Stomach (tissue), 9 donors: ENCODE data around the gene NSUN2. TPM values are rescaled to one million over a fixed set of nuclear protein-coding genes. Genes with fewer than 3 reads are reported as not detected.

Source experiments
- DNase-seq, 2 donors: peaks; one replicate each; pipeline versions ENCODE4 v3.0.0 to v3.0.0-alpha.2; 2013 to 2019
- H3K27ac ChIP-seq, 5 donors: fragments of 200-600 bp in 4 of 5; sonication (generic) in 4 of 5; one replicate each; pipeline ENCODE4 v1.5.1; 2013 to 2019; ENCODE audit warnings: mild to moderate bottlenecking in 1 of 5, moderate library complexity in 1 of 5
- H3K27me3 ChIP-seq, 3 donors: fragments of 200-600 bp; sonication (generic); one replicate each; pipeline ENCODE4 v1.5.1; 2017 to 2019; ENCODE audit warnings: mixed run types in 1 of 3
- H3K36me3 ChIP-seq, 4 donors: fragments of 200-600 bp; sonication (generic); 1 replicate in 3 of 4; 2 replicates in 1 of 4; pipeline ENCODE4 v1.5.1; 2016 to 2019
- H3K4me1 ChIP-seq, 4 donors: fragments of 200-600 bp; sonication (generic); one replicate each; pipeline ENCODE4 v1.5.1; 2016 to 2019
- H3K4me3 ChIP-seq, 4 donors: fragments of 200-600 bp; sonication (generic) in 3 of 4; one replicate each; pipeline ENCODE4 v1.5.1; 2016 to 2019; ENCODE audit warnings: mild to moderate bottlenecking in 1 of 4
- H3K9me3 ChIP-seq, 4 donors: fragments of 200-600 bp; sonication (generic); one replicate each; pipeline ENCODE4 v1.5.1; 2016 to 2019
- EP300 ChIP-seq: sonication (generic); formaldehyde crosslinking; IDR thresholded peaks from one replicate; pipeline ENCODE4 v1.6.1; 2017; ENCODE audit warnings: antibody characterized with exemption
- POLR2A ChIP-seq, 4 donors: fragments of 450-650 bp; IDR thresholded peaks; one replicate each; pipeline ENCODE4 v1.6.1; 2016; ENCODE audit warnings: antibody characterized with exemption in 4 of 4, control low read depth in 2 of 4, mild to moderate bottlenecking in 1 of 4, moderate library complexity in 1 of 4
- POLR2AphosphoS5 ChIP-seq, 3 donors: sonication (generic); formaldehyde crosslinking; IDR thresholded peaks; one replicate each; pipeline ENCODE4 v1.6.1; 2016; ENCODE audit warnings: antibody characterized with exemption in 3 of 3
- WGBS, 5 donors: extraction: QIAGEN DNeasy Blood & Tissue Kit in 3 of 5; methylation state at CpG; one replicate each; pipeline versions ENCODE4 v1.1.5 to v1.1.7; 2013 to 2018; 5-methylcytosine and 5-hydroxymethylcytosine counted together
- intact Hi-C: fragments of 100-400 bp; cut with DNase I; formaldehyde crosslinking; loops from one replicate; pipeline ENCODE4 v1.15.1; 2023; ENCODE audit warnings: low total_unique reads
- polyA plus RNA-seq, 3 donors: library from polyadenylated mRNA; stranded (reverse); fragments of 200-250 nt; gene quantifications; one replicate each; pipeline ENCODE4 v1.2.3, GENCODE V29; 2013
- total RNA-seq, 5 donors: library from RNA; depleted of rRNA; stranded (reverse); fragments of >200 nt; gene quantifications; one replicate each; pipeline versions ENCODE4 v1.1.0 to v1.2.3, GENCODE V29; 2014 to 2016
- TF ChIP-seq, protein P1 (sequence below), 7 experiments: fragments of 450-650 bp in 4 of 7; fragments of 200-600 bp in 3 of 7; sonication (generic) in 3 of 7; IDR thresholded peaks; one replicate each; pipeline ENCODE4 v1.5.1; 2016 to 2019; ENCODE audit warnings: antibody characterized with exemption in 7 of 7, control low read depth in 2 of 7, mild to moderate bottlenecking in 1 of 7
- donor health status: healthy with polysubstance abuse.
- donor health status: Bipolar disorder and iron deficiency.
- donor health status: healthy.

NSUN2 gene
- total and polyA plus RNA-seq, 8 donors = 23.1 to 249 (median 40.3) TPM

DNA sequence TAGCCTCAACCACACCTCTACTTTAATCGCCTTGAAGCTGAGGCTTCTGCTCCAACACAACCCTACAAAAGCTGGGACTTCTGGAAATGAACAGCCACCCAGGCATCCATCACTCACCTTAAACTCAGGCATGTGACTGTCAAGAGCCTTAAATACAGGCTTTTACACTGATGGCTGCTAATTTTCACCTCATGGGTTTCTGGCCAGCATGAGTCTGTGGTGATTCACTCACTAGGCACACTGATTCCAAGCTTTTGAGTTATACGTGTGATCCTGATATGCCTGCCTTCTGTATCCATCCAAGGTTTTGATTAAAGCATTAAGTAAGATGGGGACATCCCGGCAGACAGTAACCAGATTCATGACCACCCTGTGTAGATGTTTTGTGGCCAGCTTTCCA lies 8.9 kb downstream of the NSUN2 start:
- Histone ChIP-seq H3K9me3 (peaks cover 0 to 9% (median 0%) of the 10 kb centered on the region in 4 donors), H3K27ac (no peak overlapping the region), H3K36me3 (peaks cover 28 to 95% (median 93%) of the 10 kb centered on the region in 4 donors), H3K4me3 (no peak overlapping the region), H3K27me3 (no peaks in the 10 kb centered on the region), H3K4me1 (no peaks in the 10 kb centered on the region)
- intact Hi-C loops = loop anchor here (10.0 kb wide), 1 partner anchor 1241 kb away; the partner anchor contains the start of genes FASTKD3 and MTRR
- WGBS, 5 donors = 85 to 100% (median 95%) methylated on average over 3 of the region's 3 CpGs
- no peak for DNase-seq
- TF ChIP-seq EP300 (no peak), POLR2A (IDR thresholded peaks at IDR 0.05) (no peak), POLR2AphosphoS5 (IDR thresholded peaks at IDR 0.05) (no peak)
- TF ChIP-seq, protein P1, sequence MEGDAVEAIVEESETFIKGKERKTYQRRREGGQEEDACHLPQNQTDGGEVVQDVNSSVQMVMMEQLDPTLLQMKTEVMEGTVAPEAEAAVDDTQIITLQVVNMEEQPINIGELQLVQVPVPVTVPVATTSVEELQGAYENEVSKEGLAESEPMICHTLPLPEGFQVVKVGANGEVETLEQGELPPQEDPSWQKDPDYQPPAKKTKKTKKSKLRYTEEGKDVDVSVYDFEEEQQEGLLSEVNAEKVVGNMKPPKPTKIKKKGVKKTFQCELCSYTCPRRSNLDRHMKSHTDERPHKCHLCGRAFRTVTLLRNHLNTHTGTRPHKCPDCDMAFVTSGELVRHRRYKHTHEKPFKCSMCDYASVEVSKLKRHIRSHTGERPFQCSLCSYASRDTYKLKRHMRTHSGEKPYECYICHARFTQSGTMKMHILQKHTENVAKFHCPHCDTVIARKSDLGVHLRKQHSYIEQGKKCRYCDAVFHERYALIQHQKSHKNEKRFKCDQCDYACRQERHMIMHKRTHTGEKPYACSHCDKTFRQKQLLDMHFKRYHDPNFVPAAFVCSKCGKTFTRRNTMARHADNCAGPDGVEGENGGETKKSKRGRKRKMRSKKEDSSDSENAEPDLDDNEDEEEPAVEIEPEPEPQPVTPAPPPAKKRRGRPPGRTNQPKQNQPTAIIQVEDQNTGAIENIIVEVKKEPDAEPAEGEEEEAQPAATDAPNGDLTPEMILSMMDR (IDR thresholded peaks at IDR 0.05) = no peak

DNA sequence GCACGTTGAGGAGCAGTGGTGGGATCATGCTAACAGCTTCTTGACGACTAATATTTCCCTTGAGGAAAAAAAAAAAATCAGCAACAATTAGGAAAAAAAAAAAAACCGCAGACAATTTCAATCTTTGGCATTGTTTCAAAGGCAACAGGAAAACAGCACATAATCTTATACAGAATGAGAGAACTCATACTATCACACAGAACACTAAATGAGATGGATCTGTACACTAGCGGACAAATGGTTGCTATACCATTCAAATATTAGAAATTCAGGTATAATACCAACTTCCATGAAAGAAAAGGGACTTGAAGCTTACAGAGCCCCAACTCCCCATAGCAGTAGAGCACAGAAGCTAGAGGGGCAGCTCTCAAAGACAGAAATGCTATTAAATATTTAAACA lies 9.6 kb downstream of the NSUN2 start:
- Histone ChIP-seq H3K4me3 (no peak overlapping the region), H3K9me3 (peaks cover 0 to 9% (median 0%) of the 10 kb centered on the region in 4 donors), H3K36me3 (peaks cover 33 to 94% (median 93%) of the 10 kb centered on the region in 4 donors), H3K27me3 (no peaks in the 10 kb centered on the region), H3K27ac (no peak overlapping the region), H3K4me1 (no peaks in the 10 kb centered on the region)
- no peak for DNase-seq
- intact Hi-C loops = loop anchor here (10.0 kb wide), 1 partner anchor 1242 kb away; the partner anchor contains the start of genes FASTKD3 and MTRR
- 79 to 96% (median 94%) methylated on average over 4 of the region's 4 CpGs for WGBS, 5 donors
- TF ChIP-seq POLR2A (IDR thresholded peaks at IDR 0.05) (no peak), EP300 (no peak), POLR2AphosphoS5 (IDR thresholded peaks at IDR 0.05) (no peak)
- TF ChIP-seq, protein P1 (IDR thresholded peaks at IDR 0.05) = no peak

DNA sequence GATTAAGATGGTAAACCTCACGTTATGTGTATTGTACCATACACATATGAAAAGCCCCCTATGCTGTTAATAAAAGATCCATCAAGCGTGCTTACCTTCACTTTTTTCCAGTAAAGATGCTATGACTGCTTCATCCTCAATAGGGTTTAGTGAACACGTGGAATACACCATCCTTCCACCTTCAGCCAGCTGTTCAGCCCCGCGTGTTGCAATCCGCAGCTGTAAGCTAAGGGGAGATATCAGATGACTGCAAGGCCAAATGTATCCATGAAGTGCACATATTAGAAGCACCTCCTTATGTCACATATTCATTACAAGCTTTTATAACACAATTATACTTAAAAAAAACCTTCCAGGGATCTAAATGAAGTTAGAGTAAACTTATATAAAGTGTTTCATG lies 16.2 kb downstream of the NSUN2 start:
- intact Hi-C loops = no loop called here
- TF ChIP-seq EP300 = no peak
- no peak for TF ChIP-seq POLR2A (IDR thresholded peaks at IDR 0.05)
- H3K36me3 ChIP-seq = peaks cover 69 to 100% (median 98%) of the 10 kb centered on the region in 4 donors
- no peaks in the 10 kb centered on the region for H3K9me3 ChIP-seq
- no peak for DNase-seq
- H3K4me1 ChIP-seq = no peaks in the 10 kb centered on the region
- no peak overlapping the region for H3K27ac ChIP-seq
- WGBS, 5 donors = 78 to 90% (median 89%) methylated on average over 6 of the region's 6 CpGs
- H3K27me3 ChIP-seq = no peaks in the 10 kb centered on the region
- H3K4me3 ChIP-seq = no peak overlapping the region

DNA sequence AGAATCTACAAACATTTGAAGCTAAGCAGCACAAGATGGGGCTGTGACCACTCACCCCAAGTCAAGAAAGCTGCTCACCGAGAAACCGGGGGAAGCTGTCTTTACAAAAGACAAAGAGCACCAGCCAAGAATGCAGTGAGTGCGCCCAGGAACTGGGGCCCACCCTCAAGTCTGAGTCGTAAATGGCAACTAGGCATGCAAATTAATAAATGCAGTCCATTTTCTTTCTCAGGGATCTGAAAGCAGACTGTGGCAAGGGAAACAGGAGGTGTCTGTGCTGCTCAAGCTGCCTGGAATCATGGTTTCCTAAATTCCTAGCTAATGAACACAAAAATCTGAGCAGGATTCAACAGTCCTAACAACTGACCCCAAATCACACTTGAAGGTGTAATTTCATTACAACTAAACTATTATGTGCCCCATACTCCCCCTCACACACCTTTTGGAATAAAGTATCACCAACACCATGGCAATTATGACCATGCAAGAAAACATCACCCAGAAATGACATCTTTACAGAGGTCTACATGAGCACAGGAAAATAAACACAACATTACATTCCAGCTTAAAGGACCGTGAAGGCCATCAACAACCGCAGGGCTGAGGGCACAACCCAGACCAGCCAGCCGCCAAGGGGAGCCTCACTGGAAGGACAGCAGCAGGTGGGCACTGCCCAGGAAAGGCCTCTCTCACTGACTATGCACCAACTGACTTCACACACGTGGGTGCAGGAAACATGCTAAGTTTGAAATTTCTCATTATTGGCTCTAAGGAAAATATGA lies 17.6 kb downstream of the NSUN2 start:
- peaks cover 79 to 100% (median 98%) of the 10 kb centered on the region in 4 donors for H3K36me3 ChIP-seq
- no peak for TF ChIP-seq EP300
- TF ChIP-seq POLR2A (IDR thresholded peaks at IDR 0.05) = no peak
- TF ChIP-seq POLR2AphosphoS5 (IDR thresholded peaks at IDR 0.05) = no peak
- TF ChIP-seq, protein P1 (IDR thresholded peaks at IDR 0.05) = no peak
- no peak for DNase-seq
- H3K27ac ChIP-seq = no peak overlapping the region
- 77 to 88% (median 84%) methylated on average over 8 of the region's 8 CpGs for WGBS, 5 donors
- no peaks in the 10 kb centered on the region for H3K9me3 ChIP-seq
- H3K4me3 ChIP-seq = no peak overlapping the region
- no peaks in the 10 kb centered on the region for H3K4me1 ChIP-seq
- intact Hi-C loops = no loop called here
- H3K27me3 ChIP-seq = no peaks in the 10 kb centered on the region
